Middle frontal gyrus (tissue), 1 donor: Measurements from ENCODE around the gene ABCA1.
"Not testable (repeated sequence)": the region's sequence is repeated elsewhere in the genome, so short reads cannot be mapped to it uniquely, and the experiment has no call there.

ENCODE experiments used
- DNase-seq: peaks from one replicate; pipeline ENCODE4 v3.0.0-alpha.2; 2015; ENCODE audit warnings: low spot score; ENCODE audit errors: extremely low spot score

Gene ABCA1

DNA sequence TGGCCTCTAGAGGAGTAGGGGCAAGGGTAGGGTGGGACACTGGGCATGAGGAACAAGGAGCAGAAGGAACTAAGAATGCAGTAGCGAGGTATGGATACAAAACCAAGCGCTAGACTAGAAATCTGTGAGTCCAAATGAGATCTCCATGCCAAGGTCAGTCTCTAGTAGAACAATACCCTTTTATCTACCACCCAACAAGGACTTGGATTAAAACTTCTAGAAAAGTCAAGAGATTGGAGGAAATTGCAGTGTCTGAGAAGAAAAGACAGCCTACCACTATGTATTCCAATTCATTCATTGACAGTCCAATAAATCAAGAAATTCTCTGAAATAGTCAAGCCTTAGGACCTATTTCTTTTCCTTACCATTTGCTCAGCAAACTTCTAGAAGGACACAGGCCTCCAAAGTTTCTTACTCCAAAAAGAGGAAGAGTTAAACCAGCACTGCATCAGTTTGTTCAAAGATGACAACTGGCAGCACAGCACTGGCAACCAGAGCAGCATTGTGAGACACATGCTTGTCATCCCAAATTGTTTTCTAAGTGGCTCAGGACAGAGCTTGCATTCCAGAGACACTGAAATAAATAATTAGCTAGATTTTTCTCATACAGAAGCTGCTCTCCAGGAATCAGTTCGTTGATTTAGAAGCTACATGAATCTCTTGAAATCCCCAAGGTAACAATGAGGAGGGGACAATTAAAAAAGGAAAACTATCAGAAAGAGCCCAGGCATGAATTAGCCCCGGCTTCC, 22.6 kb downstream of the ABCA1 start:
- DNase-seq = no peak

DNA sequence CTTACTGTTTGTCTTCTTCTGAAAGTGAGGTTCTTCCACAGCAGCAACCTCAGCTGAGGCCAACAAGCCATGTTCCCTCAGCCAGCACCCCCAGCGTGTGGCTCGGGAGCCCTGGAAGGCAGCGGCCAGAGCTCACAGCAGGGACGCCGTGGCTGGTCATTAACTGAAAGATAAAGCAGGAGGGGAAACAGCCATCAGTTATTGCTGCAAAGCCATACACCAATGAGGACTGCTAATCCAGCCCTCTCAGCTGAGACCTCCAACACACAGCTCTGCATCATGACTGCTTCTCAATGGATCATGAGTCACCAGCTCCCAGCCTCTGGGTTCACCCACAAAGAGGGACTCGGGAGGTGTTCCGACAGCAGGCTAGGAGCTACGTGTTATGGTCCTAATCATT, 24.3 kb downstream of the ABCA1 start:
- DNase-seq = no peak

DNA sequence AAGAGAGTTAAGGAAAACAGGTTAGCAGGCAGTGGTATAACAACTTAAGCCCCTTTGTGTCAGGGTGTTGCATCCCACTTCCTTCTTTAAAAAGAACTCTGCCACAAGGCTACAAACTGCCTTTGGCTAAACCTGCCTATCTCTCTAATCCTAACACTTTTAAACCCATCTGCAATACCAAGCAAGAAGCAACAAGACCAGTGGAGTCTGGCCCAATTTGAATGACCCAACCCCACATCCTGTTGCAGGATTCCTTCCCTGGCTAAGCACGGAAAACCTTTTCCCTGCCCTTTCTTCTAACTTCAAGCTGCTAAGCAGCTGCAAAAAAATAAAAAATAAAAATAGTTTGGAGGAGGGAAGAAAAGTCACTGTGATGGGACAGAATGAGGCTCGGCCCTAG, 27.1 kb downstream of the ABCA1 start:
- DNase-seq = no peak

DNA sequence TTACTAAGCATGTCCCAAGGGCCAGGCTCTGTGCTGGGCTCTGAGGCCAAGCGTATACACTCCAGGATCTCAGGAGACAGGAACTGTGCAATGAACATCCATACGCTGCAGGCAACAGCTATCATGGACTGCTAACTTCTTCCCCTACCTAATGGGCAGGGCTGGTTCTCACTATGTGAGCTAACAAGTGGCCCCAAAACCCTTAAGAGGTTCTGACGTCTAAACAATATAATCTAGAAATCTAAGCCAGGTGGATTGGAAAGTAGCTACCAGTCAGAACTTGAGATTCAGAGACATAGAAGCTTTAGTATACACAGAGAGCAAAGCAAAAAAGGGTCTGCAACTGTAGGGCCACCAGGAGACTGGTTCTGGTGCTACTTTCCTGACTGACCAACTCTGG, 27.6 kb downstream of the ABCA1 start:
- DNase-seq = no peak

DNA sequence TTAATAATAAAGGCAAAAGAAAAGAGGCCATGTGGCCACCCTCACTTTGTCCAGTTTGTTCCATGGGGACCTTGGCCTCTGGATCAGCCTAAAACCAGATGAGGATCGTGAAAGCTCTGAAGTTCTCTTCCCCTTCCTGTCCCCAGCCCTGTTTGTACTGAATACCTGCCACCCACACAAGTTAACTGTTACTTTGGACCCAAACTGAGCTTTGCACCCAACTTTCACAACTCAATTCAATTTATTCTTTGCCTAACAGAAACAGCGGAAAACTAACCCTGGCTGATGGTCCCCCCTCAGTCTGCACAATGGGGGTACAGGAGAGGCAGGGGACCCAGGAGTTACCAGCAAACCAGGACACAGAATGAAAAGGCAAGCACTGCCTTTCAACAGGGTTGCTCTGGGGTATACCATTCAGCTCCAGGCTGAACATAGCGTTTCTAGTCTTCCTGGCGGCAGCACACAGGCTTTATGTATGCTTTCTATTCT, 28.2 kb downstream of the ABCA1 start:
- DNase-seq = no peak

- DNase-seq = not testable (repeated sequence)
Measured at GRCh38 chr9:104898376-104898775, 29.6 kb downstream of the ABCA1 start.

DNA sequence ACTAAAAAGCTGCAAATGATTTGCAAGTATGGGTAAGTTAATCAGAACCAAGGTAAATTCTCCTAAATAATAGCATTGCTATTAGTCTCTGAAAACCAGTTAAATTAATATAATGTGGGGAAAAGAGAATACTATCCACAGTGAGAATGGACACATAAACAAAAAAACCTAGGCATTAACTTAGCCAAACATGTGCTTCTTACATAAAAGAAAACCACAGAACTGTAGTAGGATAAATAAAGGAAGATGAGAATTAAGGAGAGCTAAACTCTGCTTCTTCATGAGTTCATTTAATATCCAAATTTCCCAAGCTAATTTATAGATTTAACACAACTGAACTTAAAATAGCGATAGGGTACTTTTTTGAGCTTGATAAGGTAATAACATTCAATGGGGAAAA, 31.8 kb downstream of the ABCA1 start:
- DNase-seq = no peak

GRCh38 chr9:104895572-104895971, 32.4 kb downstream of the ABCA1 start:
- DNase-seq = no peak

DNA sequence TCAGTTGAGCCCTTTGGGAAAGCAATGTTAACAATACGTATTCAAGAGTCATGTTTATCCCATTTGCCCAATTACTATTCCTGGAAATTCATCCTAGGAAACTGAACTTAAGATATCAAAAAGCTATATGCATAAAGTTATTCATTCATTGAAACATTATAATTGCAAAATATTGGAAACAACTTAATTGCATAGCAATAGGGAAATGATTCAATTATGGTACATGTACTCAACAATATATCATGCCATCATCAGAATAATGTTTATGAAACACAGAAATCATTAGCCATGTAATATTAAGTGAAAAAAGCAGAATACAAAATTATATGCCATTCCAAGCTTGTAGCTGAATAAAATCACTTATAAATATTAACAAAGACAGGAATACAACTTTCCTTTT, 35.3 kb downstream of the ABCA1 start:
- no peak for DNase-seq

- DNase-seq = no peak
Measured at GRCh38 chr9:104890433-104890770, 37.6 kb downstream of the ABCA1 start.

DNA sequence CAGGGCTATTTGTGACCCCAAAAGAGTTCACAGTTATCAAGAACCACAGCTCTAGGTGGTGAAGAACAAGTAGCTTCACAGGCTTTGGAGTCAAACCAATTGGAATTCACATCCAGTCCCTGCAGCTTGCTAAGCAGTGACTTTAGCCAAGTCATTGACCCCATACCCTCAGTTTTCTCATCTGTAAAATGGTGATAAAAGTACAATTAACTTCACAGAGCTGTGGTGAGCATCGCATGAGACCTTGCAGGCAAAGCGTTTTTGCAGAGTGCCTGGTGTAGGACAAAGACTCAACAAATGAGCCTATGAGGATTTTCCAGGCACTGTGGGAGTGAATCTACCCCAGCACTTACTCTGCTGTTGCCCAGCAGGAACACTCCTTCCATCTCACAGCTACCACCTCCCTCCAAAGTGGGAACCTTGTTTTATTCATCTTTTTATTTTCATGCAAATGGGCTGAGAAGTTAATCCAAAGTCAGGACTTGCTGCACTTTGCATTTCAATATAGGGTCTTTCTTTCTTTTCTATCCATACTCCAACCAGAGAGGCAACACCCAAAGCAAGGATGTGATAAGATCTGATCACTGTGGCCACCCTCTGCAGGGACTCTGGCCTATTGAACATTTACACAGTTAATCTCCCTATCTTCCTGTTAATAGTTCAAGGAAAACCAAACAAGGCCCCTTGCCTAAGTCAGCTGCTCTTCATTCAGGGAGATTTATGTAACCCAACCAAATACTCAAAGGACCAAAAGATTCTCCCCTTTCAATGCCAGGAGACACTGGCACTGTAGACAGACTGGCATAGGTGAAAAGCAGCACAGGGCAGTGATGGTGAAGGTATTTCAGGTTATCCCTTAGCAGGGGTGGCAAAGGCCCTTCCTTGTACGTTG, 41.9 kb downstream of the ABCA1 start:
- no peak for DNase-seq

DNA sequence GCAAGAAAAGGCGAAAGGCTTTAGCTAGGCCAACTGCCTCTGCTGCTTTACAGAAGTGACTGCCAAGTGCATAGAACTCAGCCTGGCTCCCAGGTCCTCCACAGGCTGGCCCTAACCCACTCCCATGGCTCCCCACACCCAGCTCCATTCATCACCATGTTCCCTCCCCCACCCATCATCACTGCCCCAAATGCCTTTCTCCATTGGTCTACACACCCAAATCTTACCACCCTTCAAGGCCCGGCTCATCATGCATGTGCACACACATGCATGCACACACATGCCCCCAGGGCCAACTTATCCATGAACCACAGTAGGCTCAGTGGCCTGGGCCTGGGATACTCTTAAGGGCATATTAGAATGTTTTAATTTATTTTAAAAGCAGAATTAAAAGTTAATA, 44.8 kb downstream of the ABCA1 start:
- DNase-seq = no peak

- DNase-seq = no peak
Measured at GRCh38 chr9:104882566-104882965, 45.4 kb downstream of the ABCA1 start.

- DNase-seq = no peak
Measured at GRCh38 chr9:104882086-104882485, 45.9 kb downstream of the ABCA1 start.

- DNase-seq = no peak
Measured at GRCh38 chr9:104879555-104880309, 48.2 kb downstream of the ABCA1 start.

DNA sequence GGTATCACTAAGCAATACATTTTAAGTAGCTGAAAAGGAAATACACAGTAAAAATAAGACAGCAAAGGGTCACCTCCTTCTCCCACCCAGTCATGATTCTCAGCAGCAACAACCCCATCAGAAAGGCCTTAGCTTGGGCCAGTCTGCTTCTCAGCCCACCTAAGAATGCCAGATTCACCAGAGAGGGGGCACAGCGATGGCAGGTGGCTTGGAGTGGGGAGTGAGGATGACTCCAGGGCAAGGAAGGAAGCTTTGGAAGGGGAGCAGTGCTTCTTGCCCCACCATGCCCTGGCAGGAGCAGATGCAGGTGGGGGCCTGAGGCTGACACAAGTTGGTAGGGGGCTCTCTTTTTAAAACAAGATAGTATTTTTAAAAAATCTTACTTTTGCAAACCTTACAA, 51.4 kb downstream of the ABCA1 start:
- DNase-seq = no peak

GRCh38 chr9:104875897-104876296, 52.1 kb downstream of the ABCA1 start:
- DNase-seq = no peak

GRCh38 chr9:104875320-104875719, 52.6 kb downstream of the ABCA1 start:
- DNase-seq = no peak

DNA sequence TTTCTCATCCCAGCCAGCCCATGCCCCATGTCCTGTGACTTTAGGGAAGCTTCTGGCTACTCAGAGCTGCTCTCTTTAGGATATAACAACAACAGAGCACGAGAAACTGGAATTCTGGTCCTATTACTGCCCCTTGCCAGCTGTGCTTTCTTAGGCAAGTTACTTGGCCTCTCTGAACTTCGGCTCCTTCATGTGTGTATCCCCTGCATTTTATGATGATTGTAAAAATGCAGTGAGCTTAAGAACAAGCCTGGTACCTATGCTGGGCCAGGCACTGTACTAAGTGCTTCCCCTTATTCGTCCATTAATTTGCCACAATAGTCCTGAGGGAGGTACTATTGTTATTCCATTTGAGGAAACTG, 54.5 kb downstream of the ABCA1 start:
- no peak for DNase-seq

DNA sequence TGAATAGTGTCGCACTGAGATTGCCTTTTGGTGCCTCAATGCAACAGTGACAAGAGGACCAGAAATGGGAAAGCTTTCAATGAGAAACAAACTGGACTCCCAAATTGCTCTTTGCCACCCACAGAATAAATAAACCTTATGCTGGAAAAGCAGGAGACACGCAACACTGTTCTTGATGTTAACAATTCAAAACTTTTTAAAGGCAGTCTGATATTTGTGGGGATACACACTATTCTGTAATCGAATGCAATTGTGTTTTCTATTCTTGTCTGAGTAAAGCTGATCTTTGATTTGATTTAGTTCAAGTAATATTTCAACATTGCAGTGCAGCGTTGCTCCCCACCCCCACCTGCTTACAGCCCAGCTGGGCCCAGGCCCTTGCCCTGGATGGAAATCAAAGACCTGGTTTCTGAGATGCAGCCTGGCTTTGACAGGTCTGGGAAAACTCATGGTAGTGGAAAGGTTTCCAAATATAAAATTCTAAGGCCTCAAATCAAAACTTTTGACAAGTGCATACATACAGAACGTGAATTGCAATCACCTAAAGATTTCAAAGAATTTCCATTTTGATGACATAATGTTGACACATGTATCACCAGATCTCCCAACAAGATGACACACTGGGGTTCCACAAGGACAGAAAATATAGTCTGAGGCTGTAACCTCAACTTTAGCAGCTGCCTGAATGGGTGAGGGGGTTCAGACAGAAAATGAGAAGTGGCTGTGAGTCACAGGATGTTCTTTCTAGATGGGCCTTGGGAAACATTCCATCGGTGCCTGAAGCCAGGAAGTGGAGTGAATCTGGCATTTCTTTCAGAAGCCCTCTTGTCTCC, 55.1 kb downstream of the ABCA1 start:
- DNase-seq = no peak

GRCh38 chr9:104871961-104872527, 55.9 kb downstream of the ABCA1 start:
- DNase-seq = no peak
